WERI-Rb-1 (cell line): ENCODE data around the gene NCAN.
A peak's percentile ranks its signal among the peaks of the same experiment; 100 is the strongest.

Source experiments
- DNase-seq: peaks from one replicate; pipeline ENCODE4 v3.0.0-alpha.2; 2020
- H3K27ac ChIP-seq: fragments of 250-450 bp; sonication (Bioruptor Pico); 2 replicates; pipeline ENCODE4 v1.5.1; 2020; ENCODE audit warnings: mild to moderate bottlenecking, moderate library complexity
- H3K27me3 ChIP-seq: fragments of 250-450 bp; sonication (Bioruptor Pico); 2 replicates; pipeline ENCODE4 v1.5.1; 2021; ENCODE audit warnings: mild to moderate bottlenecking, low read depth, moderate library complexity; ENCODE audit not compliant: insufficient read depth, severe bottlenecking
- H3K36me3 ChIP-seq: fragments of 250-450 bp; sonication (Bioruptor Pico); 2 replicates; pipeline ENCODE4 v1.5.1; 2020; ENCODE audit warnings: mild to moderate bottlenecking, moderate library complexity
- H3K4me3 ChIP-seq: 2 replicates; pipeline ENCODE4 v1.5.1; 2011; ENCODE audit warnings: low read depth, mild to moderate bottlenecking, control low read depth, low read length
- H3K9me3 ChIP-seq: fragments of 250-450 bp; sonication (Bioruptor Pico); 2 replicates; pipeline ENCODE4 v1.5.1; 2021; ENCODE audit warnings: mild to moderate bottlenecking, moderate library complexity; ENCODE audit not compliant: severe bottlenecking
- TF ChIP-seq, protein P1 (sequence below): IDR thresholded peaks from 2 replicates; pipeline ENCODE4 v1.5.1; 2011; ENCODE audit warnings: low read depth, mild to moderate bottlenecking, control low read depth, inconsistent platforms, low read length

The NCAN gene

DNA sequence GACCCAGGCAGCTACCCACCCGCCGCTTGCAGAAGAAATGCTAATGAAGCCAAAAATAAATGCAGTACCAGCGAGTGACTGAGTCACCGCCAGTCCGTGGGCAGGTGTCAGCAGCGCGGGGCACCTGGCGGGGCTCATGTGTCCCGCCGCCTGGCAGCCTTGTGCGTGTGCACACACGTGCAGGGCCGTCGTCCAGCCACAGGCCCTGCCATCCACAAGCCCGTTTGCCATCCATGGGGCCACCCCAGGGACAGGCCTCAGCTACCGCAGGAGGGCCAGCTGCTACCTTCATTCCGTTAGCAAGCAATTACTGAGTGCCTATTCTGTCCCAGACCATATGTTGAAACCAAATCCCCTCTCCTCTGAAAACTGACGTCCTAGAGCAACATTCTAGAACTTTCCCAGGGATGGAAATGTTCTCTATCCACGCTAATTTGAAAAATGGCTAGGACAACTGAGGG, 20.5 kb downstream of the NCAN start:
- H3K4me3 ChIP-seq: no peak overlapping the region
- peaks cover 13% of the 10 kb centered on the region for H3K36me3 ChIP-seq
- H3K27me3 ChIP-seq: no peaks in the 10 kb centered on the region
- peak; percentile 64 for DNase-seq
- peak overlapping the region; percentile 75 for H3K27ac ChIP-seq
- H3K9me3 ChIP-seq: peaks cover 26% of the 10 kb centered on the region
- TF ChIP-seq, protein P1, sequence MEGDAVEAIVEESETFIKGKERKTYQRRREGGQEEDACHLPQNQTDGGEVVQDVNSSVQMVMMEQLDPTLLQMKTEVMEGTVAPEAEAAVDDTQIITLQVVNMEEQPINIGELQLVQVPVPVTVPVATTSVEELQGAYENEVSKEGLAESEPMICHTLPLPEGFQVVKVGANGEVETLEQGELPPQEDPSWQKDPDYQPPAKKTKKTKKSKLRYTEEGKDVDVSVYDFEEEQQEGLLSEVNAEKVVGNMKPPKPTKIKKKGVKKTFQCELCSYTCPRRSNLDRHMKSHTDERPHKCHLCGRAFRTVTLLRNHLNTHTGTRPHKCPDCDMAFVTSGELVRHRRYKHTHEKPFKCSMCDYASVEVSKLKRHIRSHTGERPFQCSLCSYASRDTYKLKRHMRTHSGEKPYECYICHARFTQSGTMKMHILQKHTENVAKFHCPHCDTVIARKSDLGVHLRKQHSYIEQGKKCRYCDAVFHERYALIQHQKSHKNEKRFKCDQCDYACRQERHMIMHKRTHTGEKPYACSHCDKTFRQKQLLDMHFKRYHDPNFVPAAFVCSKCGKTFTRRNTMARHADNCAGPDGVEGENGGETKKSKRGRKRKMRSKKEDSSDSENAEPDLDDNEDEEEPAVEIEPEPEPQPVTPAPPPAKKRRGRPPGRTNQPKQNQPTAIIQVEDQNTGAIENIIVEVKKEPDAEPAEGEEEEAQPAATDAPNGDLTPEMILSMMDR: no peak

DNA sequence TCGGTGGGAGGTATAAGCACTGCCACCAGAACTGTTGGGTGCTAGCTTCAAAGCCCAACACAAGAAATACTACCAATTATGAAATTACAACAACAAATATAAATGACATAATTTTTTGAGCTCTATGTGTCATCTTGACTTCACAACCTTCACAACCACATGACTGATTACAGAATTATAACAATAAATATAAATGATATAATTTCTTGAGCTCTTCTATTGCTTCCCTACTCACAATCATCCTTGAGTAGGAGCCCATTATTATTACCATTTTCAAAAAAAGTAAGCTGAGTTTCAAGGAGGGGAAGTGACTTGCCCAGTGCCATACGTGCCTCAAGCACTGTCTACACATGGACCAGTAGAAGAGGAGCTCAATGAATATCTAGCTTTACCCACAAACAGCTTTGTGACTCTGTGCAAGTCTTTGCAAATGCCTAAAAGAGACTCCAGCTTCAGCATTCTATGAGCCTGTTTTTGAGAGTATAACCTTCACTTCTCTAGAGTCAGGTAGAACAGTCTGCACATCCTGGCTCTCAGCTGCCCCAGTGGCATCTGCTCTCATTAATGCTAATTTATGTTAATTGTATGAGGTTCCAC, 22.6 kb downstream of the NCAN start:
- TF ChIP-seq, protein P1: no peak
- H3K36me3 ChIP-seq: peaks cover 13% of the 10 kb centered on the region
- peaks cover 26% of the 10 kb centered on the region for H3K9me3 ChIP-seq
- H3K27me3 ChIP-seq: no peaks in the 10 kb centered on the region
- no peak overlapping the region for H3K27ac ChIP-seq
- DNase-seq: no peak
- H3K4me3 ChIP-seq: no peak overlapping the region

DNA sequence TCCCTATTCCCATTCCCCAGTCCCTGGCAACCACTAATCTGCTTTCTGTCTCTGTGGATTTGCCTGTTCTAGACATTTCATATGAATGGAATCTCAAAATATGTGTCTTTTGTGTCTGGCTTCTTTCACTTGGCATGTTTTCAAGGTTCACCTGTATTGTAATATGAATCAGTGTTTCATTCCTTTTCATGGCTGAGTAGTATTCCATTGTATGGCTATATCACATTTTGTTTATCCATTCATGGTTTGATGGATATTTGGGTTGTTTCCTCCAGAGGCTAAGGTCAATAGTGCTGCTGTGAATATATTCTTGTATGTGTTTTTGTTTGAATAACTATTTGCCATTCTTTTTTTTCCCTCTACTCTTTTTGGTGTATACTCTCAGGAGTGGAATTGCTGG, 24.4 kb downstream of the NCAN start:
- Histone ChIP-seq H3K27ac (no peak overlapping the region), H3K9me3 (peaks cover 26% of the 10 kb centered on the region), H3K4me3 (no peak overlapping the region), H3K27me3 (no peaks in the 10 kb centered on the region), H3K36me3 (peaks cover 15% of the 10 kb centered on the region)
- DNase-seq: no peak
- TF ChIP-seq, protein P1: no peak

DNA sequence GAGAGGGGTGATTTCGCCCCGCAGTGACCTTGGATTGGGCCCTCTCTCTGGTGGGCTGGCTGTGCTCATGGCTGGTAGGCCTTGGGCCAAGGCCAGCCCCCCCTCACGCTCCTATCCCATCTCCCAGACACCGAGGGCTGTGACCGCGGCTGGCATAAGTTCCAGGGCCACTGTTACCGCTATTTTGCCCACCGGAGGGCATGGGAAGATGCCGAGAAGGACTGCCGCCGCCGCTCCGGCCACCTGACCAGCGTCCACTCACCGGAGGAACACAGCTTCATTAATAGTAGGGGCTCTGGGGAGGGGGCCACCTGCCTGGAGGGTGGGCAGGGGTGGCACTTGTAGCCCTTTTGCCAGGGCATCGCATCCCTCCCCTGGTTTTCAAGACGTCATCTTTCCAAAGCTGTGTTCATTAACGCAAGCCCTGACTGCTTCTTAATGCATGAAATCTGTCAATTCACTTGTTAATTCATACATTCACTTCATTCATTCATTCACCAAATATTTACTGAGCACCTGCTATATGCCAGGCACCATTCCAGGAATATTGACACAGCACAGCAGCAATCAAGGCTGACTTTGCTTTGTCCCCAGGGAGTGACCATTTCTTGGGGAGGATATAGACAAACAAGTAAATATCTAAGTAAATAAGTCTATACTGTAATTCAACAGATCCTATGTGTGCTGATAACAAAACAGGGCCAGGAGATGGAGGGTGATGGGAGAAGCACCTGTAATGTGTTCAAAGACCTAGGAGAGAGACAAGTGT, 26.6 kb downstream of the NCAN start:
- no peak overlapping the region for H3K4me3 ChIP-seq
- H3K9me3 ChIP-seq: peaks cover 26% of the 10 kb centered on the region
- TF ChIP-seq, protein P1: no peak
- no peak for DNase-seq
- H3K36me3 ChIP-seq: peaks cover 15% of the 10 kb centered on the region
- H3K27me3 ChIP-seq: no peaks in the 10 kb centered on the region
- H3K27ac ChIP-seq: no peak overlapping the region

DNA sequence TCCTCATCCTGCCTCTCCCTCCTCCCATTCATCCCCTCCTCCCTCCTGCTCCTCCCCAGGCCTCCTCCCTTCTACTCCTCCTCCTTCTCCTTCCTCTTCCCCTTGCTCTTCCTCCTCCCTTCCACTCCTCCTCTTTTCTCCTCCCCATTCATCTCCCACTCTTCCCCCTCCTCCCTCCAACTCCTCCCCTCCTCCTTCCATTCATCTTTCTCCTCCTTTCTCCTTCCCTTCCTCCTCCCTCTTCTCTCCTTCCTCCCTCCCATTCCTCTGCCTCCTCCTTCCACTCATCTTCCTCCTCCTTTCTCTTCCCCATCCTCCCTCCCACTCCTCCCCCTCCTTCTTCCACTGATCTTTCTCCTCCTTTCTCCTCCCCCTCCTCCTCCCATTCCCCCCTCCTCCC, 27.9 kb downstream of the NCAN start:
- no peaks in the 10 kb centered on the region for H3K27me3 ChIP-seq
- H3K9me3 ChIP-seq: peaks cover 13% of the 10 kb centered on the region
- DNase-seq: no peak
- no peak overlapping the region for H3K4me3 ChIP-seq
- no peak overlapping the region for H3K27ac ChIP-seq
- H3K36me3 ChIP-seq: peaks cover 7% of the 10 kb centered on the region
- TF ChIP-seq, protein P1: no peak
